H9 (cell line): Measurements from ENCODE around the gene KRT77. TPM values are rescaled to one million over a fixed set of nuclear protein-coding genes. Genes with fewer than 3 reads are reported as not detected.

Experiments used
- DNase-seq: peaks from one replicate; pipeline ENCODE4 v3.0.0-alpha.2; 2017
- H2AFZ ChIP-seq: one replicate; pipeline ENCODE4 v1.6.1; 2013; ENCODE audit warnings: mild to moderate bottlenecking, low read length, control low read depth, moderate library complexity
- H2AK5ac ChIP-seq: 2 replicates; pipeline ENCODE4 v1.6.1; 2013; ENCODE audit warnings: low read length, control low read depth, mixed read lengths; ENCODE audit not compliant: insufficient read length
- H2BK120ac ChIP-seq: one replicate; pipeline ENCODE4 v1.6.1; 2013; ENCODE audit warnings: low read depth, mild to moderate bottlenecking, low read length, control low read depth, inconsistent platforms; ENCODE audit not compliant: poor library complexity, severe bottlenecking
- H2BK12ac ChIP-seq: 2 replicates; pipeline ENCODE4 v1.6.1; 2013; ENCODE audit warnings: low read length, control low read depth, mixed read lengths, low read depth; ENCODE audit not compliant: insufficient read length
- H2BK15ac ChIP-seq: 2 replicates; pipeline ENCODE4 v1.6.1; 2013; ENCODE audit warnings: low read depth, low read length, control low read depth
- H2BK20ac ChIP-seq: one replicate; pipeline ENCODE4 v1.6.1; 2013; ENCODE audit warnings: low read depth, mild to moderate bottlenecking, low read length, control low read depth, inconsistent platforms; ENCODE audit not compliant: poor library complexity, severe bottlenecking
- H2BK5ac ChIP-seq: 2 replicates; pipeline ENCODE4 v1.6.1; 2013; ENCODE audit warnings: low read length, control low read depth, mixed read lengths; ENCODE audit not compliant: insufficient read length
- H3K14ac ChIP-seq: 2 replicates; pipeline ENCODE4 v1.6.1; 2013; ENCODE audit warnings: low read length, control low read depth; ENCODE audit not compliant: insufficient read depth
- H3K18ac ChIP-seq: 2 replicates; pipeline ENCODE4 v1.6.1; 2013; ENCODE audit warnings: low read depth, mild to moderate bottlenecking, mixed read lengths, low read length, control low read depth; ENCODE audit not compliant: insufficient read length
- H3K23ac ChIP-seq: 2 replicates; pipeline ENCODE4 v1.6.1; 2013; ENCODE audit warnings: low read length, control low read depth, mixed read lengths, low read depth; ENCODE audit not compliant: insufficient read length
- H3K23me2 ChIP-seq: 2 replicates; pipeline ENCODE4 v1.6.1; 2013; ENCODE audit warnings: low read depth, mild to moderate bottlenecking, mixed read lengths, low read length, control low read depth; ENCODE audit not compliant: insufficient read length, poor library complexity, severe bottlenecking
- H3K27ac ChIP-seq: 2 replicates; pipeline ENCODE4 v1.5.1; 2013; ENCODE audit warnings: low read length, control low read depth, mixed read lengths, low read depth; ENCODE audit not compliant: insufficient read length
- H3K27me3 ChIP-seq: 2 replicates; pipeline ENCODE4 v1.6.1; 2013; ENCODE audit warnings: low read length, control low read depth, inconsistent platforms; ENCODE audit not compliant: insufficient read depth
- H3K4ac ChIP-seq: 2 replicates; pipeline ENCODE4 v1.6.1; 2013; ENCODE audit warnings: low read depth, mild to moderate bottlenecking, control low read depth, inconsistent platforms, low read length, moderate library complexity
- H3K4me1 ChIP-seq: 2 replicates; pipeline ENCODE4 v1.6.1; 2013; ENCODE audit warnings: low read length, control low read depth, inconsistent platforms; ENCODE audit not compliant: insufficient read depth
- H3K4me2 ChIP-seq: 2 replicates; pipeline ENCODE4 v1.6.1; 2013; ENCODE audit warnings: low read length, control low read depth, mixed read lengths; ENCODE audit not compliant: insufficient read length, insufficient read depth
- H3K56ac ChIP-seq: 2 replicates; pipeline ENCODE4 v1.6.1; 2013; ENCODE audit warnings: low read depth, mild to moderate bottlenecking, mixed read lengths, low read length, control low read depth; ENCODE audit not compliant: insufficient read length
- H3K79me1 ChIP-seq: 2 replicates; pipeline ENCODE4 v1.6.1; 2013; ENCODE audit warnings: low read depth, mild to moderate bottlenecking, moderate library complexity, low read length, control low read depth, inconsistent platforms; ENCODE audit not compliant: insufficient read depth, poor library complexity, severe bottlenecking
- H3K79me2 ChIP-seq: 2 replicates; pipeline ENCODE4 v1.6.1; 2013; ENCODE audit warnings: low read length, control low read depth, inconsistent platforms; ENCODE audit not compliant: insufficient read depth
- H3K9ac ChIP-seq: 2 replicates; pipeline ENCODE4 v1.6.1; 2013; ENCODE audit warnings: low read length, control low read depth, mixed read lengths; ENCODE audit not compliant: insufficient read length; ENCODE audit errors: extremely low read depth
- H3K9me3 ChIP-seq: one replicate; pipeline ENCODE4 v1.6.1; 2013; ENCODE audit warnings: low read depth, low read length, inconsistent platforms; ENCODE audit not compliant: control insufficient read depth
- H3T11ph ChIP-seq: one replicate; pipeline ENCODE4 v1.6.1; 2013; ENCODE audit warnings: mild to moderate bottlenecking, low read length, control low read depth, inconsistent platforms
- H4K20me1 ChIP-seq: one replicate; pipeline ENCODE4 v1.6.1; 2013; ENCODE audit not compliant: control insufficient read depth, insufficient read length, insufficient read depth
- H4K5ac ChIP-seq: 2 replicates; pipeline ENCODE4 v1.6.1; 2013; ENCODE audit warnings: low read depth, mild to moderate bottlenecking, mixed read lengths, low read length, control low read depth; ENCODE audit not compliant: insufficient read length
- H4K8ac ChIP-seq: replicated peaks from 2 replicates; pipeline ENCODE4 v1.6.1; 2013; ENCODE audit warnings: low read length, control low read depth, mixed read lengths, low read depth; ENCODE audit not compliant: insufficient read length
- H4K91ac ChIP-seq: 2 replicates; pipeline ENCODE4 v1.6.1; 2013; ENCODE audit warnings: low read depth, mild to moderate bottlenecking, moderate library complexity, mixed read lengths, low read length, control low read depth; ENCODE audit not compliant: insufficient read length
- H3K27ac Mint-ChIP-seq, 3 experiments: 2 replicates in 2 of 3; 3 replicates in 1 of 3; pipeline ENCODE4 v1.8.0; 2020 to 2021; ENCODE audit warnings: mixed read lengths in 3 of 3, mild to moderate bottlenecking in 1 of 3, moderate library complexity in 1 of 3
- H3K27me3 Mint-ChIP-seq: 2 replicates; pipeline ENCODE4 v1.8.0; 2021; ENCODE audit warnings: low read depth, mild to moderate bottlenecking, moderate library complexity, mixed read lengths
- H3K36me3 Mint-ChIP-seq, 3 experiments: 2 replicates in 2 of 3; 3 replicates in 1 of 3; pipeline ENCODE4 v1.8.0; 2020 to 2021; ENCODE audit warnings: low read depth in 3 of 3, mixed read lengths in 3 of 3; ENCODE audit not compliant: insufficient read depth in 1 of 3
- H3K4me1 Mint-ChIP-seq, 2 experiments: 2 replicates each; pipeline ENCODE4 v1.8.0; 2020; ENCODE audit warnings: mixed read lengths in 2 of 2
- H3K4me3 Mint-ChIP-seq, 2 experiments: 2 replicates in 1 of 2; 3 replicates in 1 of 2; pipeline ENCODE4 v1.8.0; 2020 to 2021; ENCODE audit warnings: mild to moderate bottlenecking in 2 of 2, mixed read lengths in 2 of 2, moderate library complexity in 1 of 2
- H3K9me3 Mint-ChIP-seq, 2 experiments: 2 replicates in 1 of 2; 3 replicates in 1 of 2; pipeline ENCODE4 v1.8.0; 2020; ENCODE audit warnings: mild to moderate bottlenecking in 2 of 2, mixed read lengths in 2 of 2, moderate library complexity in 1 of 2
- WGBS: extraction: QIAGEN DNeasy Blood & Tissue Kit; methylation state at CpG from one replicate; pipeline ENCODE4 v1.1.7; 2013; ENCODE audit warnings: missing lambda C conversion rate, low lambda C conversion rate, mixed read lengths; ENCODE audit not compliant: insufficient read length; ENCODE audit errors: extremely low coverage; 5-methylcytosine and 5-hydroxymethylcytosine counted together
- total RNA-seq: library from RNA; stranded (reverse); gene quantifications from 2 replicates; pipeline ENCODE4 v1.2.1, GENCODE V29; 2021
- TF ChIP-seq, protein P1 (sequence below): fragments of 200-600 bp; sonication (generic); conservative IDR thresholded peaks from 3 replicates; pipeline ENCODE4 v1.8.0; 2021; ENCODE audit warnings: antibody characterized with exemption, mild to moderate bottlenecking

Gene KRT77
- total RNA-seq, 1 experiment from 2014 or later = not detected

DNA sequence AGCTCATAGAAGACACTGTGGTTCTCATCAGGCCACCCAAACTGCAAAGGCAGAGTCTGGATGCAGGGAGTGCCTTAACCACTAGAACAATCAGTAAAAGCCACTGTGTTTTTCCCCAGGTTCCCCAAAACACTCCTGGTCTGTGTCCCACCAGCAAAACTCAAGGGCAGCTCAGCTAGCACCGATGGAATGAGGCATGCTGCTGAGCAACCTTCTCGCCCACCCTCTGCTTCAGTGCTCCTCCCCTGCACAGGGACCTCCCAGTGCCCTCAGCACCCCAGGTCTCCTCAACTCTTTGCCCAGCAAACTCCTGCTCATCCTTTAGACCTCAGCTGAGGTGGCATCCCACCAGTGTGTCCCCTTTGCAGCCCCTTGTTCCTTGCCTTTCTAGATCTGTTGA, 4.0 kb downstream of the KRT77 start:
- no peaks in the 10 kb centered on the region for H3K36me3 Mint-ChIP-seq
- TF ChIP-seq, protein P1, sequence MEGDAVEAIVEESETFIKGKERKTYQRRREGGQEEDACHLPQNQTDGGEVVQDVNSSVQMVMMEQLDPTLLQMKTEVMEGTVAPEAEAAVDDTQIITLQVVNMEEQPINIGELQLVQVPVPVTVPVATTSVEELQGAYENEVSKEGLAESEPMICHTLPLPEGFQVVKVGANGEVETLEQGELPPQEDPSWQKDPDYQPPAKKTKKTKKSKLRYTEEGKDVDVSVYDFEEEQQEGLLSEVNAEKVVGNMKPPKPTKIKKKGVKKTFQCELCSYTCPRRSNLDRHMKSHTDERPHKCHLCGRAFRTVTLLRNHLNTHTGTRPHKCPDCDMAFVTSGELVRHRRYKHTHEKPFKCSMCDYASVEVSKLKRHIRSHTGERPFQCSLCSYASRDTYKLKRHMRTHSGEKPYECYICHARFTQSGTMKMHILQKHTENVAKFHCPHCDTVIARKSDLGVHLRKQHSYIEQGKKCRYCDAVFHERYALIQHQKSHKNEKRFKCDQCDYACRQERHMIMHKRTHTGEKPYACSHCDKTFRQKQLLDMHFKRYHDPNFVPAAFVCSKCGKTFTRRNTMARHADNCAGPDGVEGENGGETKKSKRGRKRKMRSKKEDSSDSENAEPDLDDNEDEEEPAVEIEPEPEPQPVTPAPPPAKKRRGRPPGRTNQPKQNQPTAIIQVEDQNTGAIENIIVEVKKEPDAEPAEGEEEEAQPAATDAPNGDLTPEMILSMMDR = no peak
- H3K9ac ChIP-seq = no peak overlapping the region
- no peak overlapping the region for H3K4ac ChIP-seq
- no peak overlapping the region for H3K18ac ChIP-seq
- no peaks in the 10 kb centered on the region for H3K23me2 ChIP-seq
- H2BK5ac ChIP-seq = no peak overlapping the region
- H2AK5ac ChIP-seq = no peak overlapping the region
- no peak overlapping the region for H3T11ph ChIP-seq
- H3K79me2 ChIP-seq = no peaks in the 10 kb centered on the region
- WGBS = no CpG with 5 or more reads among the region's 2 CpGs
- no peak overlapping the region for H2BK12ac ChIP-seq
- no peak overlapping the region for H3K27ac ChIP-seq
- H2AFZ ChIP-seq = no peak overlapping the region
- no peak overlapping the region for H3K27ac Mint-ChIP-seq
- H3K14ac ChIP-seq = no peak overlapping the region; the same call in 1 of the 2 replicates
- no peak overlapping the region for H4K91ac ChIP-seq
- no peak overlapping the region for H2BK120ac ChIP-seq
- H3K79me1 ChIP-seq = no peaks in the 10 kb centered on the region
- H2BK15ac ChIP-seq = no peak overlapping the region
- no peaks in the 10 kb centered on the region for H3K9me3 ChIP-seq
- H4K8ac ChIP-seq = no peak overlapping the region
- H3K4me1 ChIP-seq = no peaks in the 10 kb centered on the region
- H4K5ac ChIP-seq = no peak overlapping the region
- H2BK20ac ChIP-seq = no peak overlapping the region
- H3K4me1 Mint-ChIP-seq = peaks cover 8 to 14% of the 10 kb centered on the region in 2 experiments
- H3K27me3 Mint-ChIP-seq = peaks cover 25% of the 10 kb centered on the region
- H3K4me2 ChIP-seq = no peak overlapping the region
- no peak overlapping the region for H3K23ac ChIP-seq
- no peak overlapping the region for H3K4me3 Mint-ChIP-seq
- H3K9me3 Mint-ChIP-seq = no peaks in the 10 kb centered on the region
- no peaks in the 10 kb centered on the region for H4K20me1 ChIP-seq
- H3K27me3 ChIP-seq = no peaks in the 10 kb centered on the region
- DNase-seq = no peak
- no peak overlapping the region for H3K56ac ChIP-seq
